Transverse colon (tissue), 4 donors: ENCODE measurements around the gene NXPH4.

Experiments
- CTCF ChIP-seq, 5 experiments: fragments of 200-600 bp in 3 of 5; fragments of 450-650 bp in 2 of 5; sonication (generic) in 3 of 5; IDR thresholded peaks; 1 replicate in 2 of 5; 2 replicates in 3 of 5; pipeline ENCODE4 v1.5.1; 2016 to 2017; ENCODE audit warnings: antibody characterized with exemption in 5 of 5, inconsistent platforms in 3 of 5, mild to moderate bottlenecking in 2 of 5, moderate library complexity in 1 of 5
- EP300 ChIP-seq: sonication (generic); formaldehyde crosslinking; IDR thresholded peaks from one replicate; pipeline ENCODE4 v1.6.1; 2017; ENCODE audit warnings: antibody characterized with exemption, low read depth
- POLR2A ChIP-seq: fragments of 450-650 bp; IDR thresholded peaks from one replicate; pipeline ENCODE4 v1.6.1; 2016; ENCODE audit warnings: antibody characterized with exemption, mild to moderate bottlenecking, moderate library complexity
- POLR2AphosphoS5 ChIP-seq, 3 donors: sonication (generic); formaldehyde crosslinking; IDR thresholded peaks; one replicate each; pipeline ENCODE4 v1.6.1; 2016; ENCODE audit warnings: antibody characterized with exemption in 3 of 3

GRCh38 chr12:57254506-57255280 lies 38.1 kb downstream of the NXPH4 start:
- TF ChIP-seq EP300 (no peak), CTCF (IDR thresholded peaks at IDR 0.05) (no peak), POLR2A (no peak), POLR2AphosphoS5 (IDR thresholded peaks at IDR 0.05) (no peak)
